Activated CD4-positive, alpha-beta T cell treated with anti-CD3 and anti-CD28 coated beads for 4 hours (primary cell): ENCODE data around the gene MPST.

Experiments used
- DNase-seq, 2 donors: peaks; one replicate each; pipeline ENCODE4 v3.0.0-alpha.2; 2020

MPST gene

DNA sequence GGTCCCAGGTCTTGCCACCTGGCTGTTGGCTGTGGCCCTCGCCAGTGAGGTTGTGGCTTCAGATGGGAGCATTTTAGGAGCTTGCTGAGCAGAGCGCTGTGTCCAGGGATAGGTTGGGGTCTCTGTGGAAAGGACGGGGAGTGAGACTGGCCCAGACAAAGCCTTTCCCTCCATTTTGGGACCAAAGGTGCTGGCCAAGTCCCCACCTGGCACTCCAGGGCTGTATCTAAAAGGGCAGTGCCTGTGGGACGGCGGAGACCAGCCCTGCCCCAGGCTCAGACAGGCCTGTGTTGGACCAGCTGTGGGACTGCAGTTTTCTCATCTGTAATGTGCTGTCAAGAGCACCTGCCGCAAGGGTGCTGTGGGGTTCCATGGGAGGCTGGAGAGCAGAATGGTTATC is 27.0 kb downstream of the MPST start:
- DNase-seq, result no peak

DNA sequence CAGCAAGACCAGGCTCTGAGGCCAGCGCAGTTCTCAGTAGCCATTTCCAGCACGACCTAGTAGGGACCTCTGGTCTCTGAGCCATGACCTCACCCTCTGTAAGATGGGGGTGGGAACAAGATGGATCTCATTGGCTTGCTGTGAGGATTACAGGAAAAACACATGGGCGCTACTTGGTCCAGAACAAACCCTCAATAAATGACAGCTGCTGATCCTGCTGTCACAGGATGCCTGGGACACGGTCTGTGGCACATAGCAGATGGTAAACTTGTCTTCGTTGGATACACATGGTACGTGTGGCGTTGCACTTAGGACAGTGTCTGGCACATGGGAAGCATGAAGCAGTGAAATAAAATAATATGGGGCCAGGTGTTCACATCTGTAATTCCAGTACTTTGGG is 27.5 kb downstream of the MPST start:
- no peak for DNase-seq

DNA sequence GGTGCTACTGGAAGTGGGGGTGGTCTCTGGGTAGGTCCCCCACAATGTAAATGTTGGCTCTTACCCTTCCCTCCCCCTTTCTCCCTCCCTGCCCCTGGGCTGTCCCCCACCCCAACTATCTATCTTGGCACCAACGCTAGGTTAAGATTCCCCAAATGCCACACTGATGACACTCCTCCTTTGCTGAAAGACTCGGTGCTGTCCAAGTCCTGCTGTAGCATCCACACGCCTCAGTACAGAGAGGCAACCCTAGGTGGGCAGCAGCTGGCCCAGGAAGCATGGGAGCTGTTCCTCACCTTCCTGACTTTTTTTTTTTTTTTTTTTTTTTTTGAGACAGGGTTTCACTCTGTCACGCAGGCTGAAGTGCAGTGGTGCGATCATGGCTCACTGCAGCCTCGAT is 28.6 kb downstream of the MPST start:
- no peak for DNase-seq

DNA sequence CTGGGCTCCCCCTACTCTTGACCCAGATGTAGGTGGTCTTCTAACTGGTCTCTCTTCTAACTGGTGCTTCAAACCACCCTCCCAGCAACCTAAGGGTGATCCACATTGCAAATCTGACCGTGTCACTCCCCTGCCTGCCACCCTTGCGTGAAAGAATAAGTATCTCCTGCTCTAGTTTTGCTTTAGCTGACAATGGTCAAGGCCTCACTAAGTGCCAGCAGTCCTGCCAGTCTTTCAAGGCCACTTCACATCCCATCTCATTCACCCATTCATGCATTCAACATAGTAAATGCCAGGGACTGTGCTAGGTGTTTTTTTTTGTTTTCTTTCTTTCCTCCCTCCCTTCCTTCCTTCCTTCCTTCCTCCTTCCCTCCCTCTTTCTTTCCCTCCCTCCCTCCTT is 29.7 kb downstream of the MPST start:
- DNase-seq, result no peak

DNA sequence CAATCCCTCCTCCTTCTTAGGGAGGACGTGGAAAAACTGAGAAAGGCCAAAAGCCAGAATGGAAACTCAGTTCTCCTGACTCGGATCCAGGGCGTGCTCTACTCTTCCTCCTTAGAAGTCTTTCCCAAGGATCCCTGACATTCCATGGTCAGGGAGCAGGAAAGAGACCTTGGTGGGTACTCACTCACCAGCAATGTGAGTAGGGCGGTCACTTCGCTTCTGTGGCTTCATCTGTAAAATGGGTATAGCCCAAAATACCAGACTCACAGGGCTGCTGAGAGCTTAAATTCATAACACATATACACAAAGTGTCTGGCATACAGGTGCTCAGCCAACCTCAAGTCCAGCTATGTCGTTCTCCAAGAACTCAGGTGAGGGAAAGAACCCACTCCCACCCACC is 31.4 kb downstream of the MPST start:
- DNase-seq, result no peak

DNA sequence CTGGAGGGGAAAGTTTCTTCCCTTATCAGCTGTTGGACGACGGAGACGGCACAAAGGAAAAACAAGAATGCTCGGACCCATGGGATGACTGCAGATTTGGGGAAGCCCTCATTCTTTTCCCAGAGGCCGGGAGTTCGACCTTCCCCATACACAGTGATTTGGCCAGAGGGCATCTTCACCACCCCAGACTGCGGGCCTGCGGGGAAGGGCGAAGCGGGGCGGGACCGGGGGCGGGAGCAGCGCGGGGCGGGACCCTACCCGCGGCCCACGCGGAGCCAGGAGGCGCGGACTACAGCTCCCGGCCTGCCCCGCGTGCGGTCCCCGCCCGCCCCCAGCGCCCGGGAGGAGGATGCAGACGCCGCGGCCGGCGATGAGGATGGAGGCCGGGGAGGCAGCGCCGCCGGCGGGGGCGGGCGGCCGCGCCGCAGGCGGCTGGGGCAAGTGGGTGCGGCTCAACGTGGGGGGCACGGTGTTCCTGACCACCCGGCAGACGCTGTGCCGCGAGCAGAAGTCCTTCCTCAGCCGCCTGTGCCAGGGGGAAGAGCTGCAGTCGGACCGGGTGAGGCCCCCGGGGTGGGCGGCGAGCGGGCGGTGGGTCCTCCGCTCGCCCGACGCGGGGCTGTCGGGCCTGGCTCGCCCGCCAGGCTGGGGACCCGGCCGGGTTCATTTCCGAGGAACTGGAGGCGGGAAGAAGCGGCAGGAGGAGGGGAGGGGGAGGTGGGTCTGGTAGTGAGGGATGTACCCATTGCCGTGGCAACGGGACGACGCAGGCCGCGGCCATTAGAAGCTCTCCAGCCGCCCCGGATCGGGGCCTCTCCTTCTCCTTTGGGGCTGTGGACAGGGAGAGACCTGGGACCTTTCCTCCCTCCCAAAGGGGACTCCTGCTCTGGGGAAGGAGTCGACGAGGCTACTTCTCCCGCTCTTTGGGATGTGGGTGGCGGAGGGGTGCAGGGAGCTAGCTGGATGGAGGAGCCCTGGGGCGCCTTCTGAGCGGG is 32.1 kb downstream of the MPST start, which contains the start of gene KCTD17:
Gene KCTD17, plus strand, starts transcription at position 352 of the 995 bp plus-strand sequence. Its CDS starts 19 bp downstream, at position 371.
- DNase-seq, result peak; percentile 76 to 78

DNA sequence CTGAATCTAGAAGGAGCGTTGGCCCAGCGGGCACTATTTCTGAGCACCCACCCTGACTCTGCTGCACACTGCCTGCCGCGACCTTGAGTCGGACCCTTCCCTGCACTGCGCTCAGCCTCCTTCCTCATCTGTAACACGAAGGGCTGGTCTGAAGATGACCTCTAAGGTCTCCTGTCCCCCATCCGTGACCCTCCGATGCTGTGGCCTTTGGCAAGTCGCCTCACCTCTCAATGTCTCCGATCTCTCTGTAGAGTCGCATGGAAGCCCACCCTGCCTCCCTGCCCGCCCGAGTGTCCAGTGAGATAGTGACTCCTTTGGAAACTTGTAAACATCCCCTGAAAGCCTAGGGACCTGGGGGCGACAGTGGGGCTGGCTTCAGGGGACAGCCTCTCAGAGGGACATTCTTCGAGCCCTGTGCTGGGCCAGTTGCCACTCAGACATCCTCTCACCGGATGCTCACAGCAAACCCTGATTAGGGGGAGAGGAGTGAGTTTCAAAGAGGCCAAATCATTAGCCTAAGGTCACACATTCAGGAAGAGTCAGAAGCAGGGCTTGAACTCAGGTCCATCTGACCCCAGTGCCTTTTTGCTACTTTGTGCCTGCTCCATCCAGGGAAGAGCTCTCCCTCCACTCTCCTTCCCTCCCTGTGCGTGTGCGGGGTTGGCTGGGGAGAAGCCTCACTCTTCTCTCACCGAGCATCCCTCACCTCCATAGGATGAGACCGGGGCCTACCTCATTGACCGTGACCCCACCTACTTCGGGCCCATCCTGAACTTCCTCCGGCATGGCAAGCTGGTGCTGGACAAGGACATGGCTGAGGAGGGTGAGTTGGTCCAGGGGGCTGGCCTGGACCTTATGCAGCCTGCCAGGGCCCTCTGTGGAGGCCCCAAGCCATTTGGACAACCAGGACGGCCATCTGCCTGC is 33.1 kb downstream of the MPST start:
- no peak for DNase-seq

DNA sequence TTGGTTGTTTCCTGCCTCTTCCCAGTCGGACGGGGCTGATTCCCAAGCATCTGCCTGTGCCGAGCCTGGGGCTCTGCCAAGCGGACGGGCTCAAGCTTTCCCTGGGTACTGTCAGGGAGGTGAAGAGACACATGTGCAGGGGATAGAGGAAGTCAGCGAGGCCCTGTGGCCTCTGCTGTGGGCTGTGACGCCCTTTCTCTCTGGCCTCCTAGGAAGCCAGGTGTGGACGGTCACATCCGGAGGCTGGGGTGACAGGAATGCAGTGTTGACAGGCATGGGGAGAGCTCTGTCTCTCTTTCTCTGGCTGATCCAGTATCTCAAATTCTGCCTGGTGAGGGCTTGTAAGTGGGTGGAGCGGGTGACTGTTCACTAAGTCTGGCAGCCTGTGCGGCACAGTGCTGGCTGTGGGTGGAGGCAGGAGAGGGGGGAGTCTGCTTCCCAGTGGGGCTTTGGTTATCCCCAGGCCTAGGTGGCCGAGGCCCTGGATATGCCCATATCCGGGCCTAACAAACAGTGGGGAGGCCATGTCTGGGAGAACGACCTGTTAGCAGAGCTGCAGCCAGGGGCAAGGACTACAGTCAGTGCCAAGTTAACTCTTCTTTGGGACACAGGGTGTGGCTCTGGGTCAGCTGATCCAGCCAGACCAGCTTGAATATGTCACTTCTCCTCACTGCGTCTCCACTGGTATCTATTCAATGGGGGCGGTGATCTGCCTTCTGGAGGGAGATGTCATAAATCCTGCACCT is 33.9 kb downstream of the MPST start:
- DNase-seq, result no peak

DNA sequence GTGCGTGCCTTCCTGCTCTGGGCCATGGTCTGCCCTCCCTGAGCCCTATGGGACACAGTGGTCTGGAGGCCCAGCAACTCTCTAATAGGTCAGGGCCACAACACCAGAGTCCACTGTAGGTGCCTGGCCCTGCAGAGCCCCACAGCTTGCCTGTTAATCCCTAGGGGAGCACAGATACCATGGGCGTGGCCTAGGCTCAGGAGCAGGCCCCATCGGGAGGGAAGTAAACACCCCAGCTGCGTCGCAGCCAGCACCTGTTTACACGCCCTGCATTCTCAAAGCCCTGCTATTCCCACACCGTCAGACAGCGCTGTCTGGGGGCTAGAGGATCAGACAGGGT is 34.5 kb downstream of the MPST start:
- no peak for DNase-seq

DNA sequence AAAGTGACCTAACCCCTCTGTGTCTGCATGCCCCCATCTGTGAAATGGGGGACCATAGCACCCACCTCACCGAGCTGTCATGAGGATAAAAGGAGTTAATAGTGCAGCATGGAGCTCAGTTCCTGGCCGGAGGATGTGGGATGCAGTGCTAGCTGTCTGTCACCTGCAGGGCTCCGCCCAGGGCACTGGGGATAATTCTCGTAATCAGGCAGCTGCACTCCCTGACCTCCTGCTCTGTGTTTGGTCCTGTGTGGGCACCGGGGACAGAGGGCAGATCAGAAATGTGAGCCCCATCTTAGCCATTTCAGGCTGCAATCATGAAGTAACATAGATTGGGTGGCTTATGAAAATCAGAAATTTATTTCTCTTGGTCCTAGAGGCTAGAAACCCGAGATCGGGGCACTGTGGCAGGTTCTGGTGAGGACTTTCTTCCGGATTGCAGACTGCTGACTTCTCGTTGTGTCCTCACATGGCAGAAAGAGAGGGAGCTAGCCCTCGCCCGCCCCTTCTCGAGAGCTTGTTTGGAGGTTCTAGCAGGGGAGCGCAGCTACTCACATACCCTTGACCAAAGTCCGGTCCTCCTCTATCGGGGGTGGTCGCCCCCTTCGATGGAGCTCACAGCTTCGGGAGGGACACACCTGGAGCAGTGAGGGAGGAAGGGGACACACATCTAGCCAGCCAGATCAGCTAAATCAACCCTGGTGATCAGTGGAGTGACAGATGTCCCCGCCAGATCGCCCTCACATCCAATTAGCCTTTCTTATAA is 35.2 kb downstream of the MPST start:
- DNase-seq, result no peak

DNA sequence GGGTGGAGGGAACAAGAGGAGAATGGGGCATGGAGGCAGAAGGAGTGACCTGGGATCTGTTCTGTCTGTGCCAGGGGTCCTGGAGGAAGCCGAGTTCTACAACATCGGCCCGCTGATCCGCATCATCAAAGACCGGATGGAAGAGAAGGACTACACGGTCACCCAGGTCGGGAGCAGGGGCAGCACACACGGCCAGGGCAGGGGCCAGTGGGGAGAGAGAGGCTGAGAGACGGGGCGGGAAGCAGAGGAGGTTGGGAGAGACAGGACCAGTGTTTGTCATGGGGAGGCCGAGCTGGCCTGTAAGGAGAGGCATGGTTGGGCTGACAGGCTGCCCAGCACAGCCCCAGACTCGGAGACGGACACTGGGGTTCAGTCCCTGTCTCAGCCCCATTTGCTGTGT is 36.7 kb downstream of the MPST start:
- DNase-seq, result no peak

DNA sequence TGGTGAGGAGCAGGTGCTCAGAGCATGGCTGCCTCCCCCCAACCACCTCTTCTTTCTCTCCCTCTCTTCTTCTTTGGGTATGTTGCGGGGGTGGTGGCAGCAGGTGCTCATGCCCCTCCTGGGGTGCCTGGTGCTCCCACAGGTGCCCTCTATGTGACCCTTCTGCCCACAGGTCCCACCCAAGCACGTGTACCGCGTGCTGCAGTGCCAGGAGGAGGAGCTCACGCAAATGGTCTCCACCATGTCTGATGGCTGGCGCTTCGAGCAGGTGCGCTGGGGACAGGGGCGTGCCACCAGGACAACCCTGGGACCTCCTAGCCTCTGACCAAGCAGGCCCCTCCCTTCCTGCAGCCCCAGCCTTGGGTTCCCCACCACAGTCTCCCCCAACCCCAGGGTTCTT is 37.7 kb downstream of the MPST start:
- DNase-seq, result no peak

DNA sequence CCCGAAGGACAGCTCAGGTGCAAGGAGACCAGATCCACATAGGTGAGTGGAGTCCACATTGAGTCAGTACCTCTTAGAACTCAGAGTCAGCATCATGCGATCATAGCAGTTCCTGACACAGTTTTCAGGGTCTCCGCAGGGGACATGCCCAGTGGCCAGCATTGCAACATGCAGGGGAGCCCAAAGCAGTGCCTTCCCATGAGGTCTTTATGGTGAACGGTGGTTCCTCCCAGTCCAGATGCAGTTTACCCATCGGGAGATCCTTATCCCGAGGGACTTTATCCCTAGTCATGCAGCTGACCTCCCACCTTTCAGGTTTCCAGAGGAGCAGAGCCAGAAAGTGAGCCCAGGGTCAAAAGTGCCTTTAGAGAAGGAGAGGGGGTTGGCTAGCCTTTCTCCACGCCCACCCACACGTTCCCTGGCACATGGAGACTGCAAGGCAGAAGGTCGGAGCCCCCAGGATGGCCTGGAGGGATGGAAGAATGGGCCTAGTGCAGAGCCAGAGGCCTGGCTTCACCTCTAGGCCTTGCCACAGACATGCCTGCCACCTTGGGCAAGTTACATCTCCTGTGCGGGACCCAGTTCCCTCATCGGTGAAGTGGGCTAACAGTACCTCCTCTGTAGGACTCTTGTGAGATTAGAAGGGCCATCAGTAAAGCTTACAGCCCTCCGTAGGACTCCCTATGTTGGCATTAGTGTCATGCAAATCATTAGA is 38.4 kb downstream of the MPST start:
- DNase-seq, result no peak

DNA sequence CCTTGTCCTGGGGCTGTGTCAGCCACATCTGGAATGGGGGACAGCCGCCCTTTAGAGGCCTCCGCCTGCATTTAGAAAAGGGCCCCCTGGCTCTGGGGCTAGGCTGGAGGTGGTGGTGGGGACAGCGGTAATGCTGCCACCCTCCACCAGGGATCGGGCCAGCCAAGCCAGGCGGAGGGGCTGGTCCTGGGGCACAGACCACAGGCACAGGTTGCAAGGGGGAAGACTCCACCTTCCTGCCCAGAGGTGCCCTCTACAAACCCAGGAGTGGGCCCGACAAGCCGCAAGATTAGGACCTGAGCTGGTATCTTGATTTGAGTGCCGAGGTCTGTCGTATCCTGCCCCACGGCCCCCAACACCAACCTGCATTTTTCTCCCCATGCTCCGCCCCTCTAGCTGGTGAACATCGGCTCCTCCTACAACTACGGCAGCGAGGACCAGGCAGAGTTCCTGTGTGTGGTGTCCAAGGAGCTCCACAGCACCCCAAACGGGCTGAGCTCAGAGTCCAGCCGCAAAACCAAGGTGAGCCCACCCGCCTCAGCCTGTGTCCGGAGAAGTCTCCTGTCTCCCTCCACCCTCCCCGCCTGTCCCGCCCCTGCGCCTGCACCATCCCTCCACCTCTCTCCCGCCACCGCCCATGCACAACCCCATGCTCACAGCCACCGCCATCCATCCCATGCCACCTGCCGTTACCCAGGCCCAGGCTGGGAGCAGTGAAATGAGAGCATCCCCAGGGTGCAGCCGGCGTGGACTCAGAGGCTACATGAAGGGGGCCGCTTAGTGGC is 39.6 kb downstream of the MPST start:
- no peak for DNase-seq

DNA sequence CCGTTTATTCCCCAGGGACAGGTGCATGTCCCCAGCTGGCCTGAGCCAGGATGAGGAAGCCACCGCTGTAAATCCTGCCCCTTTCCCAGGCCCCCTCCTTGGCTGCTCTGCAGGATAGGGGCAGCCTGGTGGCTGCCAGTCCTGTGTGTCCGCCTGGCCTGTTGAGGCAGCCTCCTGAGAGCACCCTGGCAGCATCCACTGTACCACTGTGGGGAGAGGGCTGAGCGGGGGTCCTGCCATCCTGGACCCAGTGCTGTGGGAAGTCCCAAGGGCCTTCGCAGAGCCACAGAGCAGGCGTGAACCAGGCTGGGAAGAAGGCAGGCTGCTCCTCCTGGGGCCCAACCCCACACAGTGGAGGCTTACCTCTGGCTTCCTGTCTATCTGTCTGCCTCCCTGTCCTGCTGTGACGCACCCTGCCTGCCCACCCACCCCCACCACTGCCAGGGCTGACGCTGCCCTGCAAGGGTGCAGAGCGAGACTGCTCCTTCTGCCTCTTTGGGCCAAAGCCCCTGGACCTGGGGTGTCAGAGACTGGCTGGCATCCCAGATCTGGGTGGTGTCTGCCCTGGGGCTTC is 40.4 kb downstream of the MPST start:
- DNase-seq, result no peak

DNA sequence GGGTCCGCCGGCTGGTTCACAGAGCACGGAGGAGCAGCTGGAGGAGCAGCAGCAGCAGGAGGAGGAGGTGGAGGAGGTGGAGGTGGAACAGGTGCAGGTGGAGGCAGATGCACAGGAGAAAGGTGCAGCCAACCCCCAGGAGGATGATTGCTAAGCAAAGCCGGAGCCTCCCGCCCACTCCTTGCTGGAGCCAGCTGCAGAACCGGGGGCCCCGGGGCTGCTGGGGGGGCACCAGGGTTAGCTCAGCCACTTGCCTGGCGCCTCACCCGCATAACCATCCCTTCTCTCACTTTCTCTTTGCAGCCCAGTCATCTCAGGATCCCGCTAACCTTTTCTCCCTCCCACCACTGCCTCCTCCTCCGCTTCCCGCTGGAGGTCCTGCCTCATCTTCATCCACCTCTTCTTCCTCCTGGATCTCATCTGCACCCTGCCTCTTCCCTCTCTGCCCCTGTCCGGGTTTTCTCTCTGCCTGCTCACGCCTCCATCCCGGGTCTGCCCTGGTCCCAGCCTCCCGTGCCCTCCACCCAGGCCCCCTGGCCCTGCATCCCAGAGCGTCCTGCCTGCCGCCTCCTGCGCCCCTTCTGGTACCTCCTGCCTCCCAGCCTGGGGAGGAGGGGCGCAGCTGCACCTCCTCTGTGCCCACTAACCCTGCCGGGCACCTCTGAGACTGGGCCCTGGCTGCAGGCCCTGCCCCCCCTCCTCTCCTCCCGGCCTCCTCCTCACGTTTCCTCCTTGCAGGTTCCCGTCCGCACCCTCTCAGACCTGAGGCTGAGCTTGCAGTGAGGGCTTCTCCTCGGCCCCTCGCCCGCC is 41.5 kb downstream of the MPST start:
- DNase-seq, result no peak

DNA sequence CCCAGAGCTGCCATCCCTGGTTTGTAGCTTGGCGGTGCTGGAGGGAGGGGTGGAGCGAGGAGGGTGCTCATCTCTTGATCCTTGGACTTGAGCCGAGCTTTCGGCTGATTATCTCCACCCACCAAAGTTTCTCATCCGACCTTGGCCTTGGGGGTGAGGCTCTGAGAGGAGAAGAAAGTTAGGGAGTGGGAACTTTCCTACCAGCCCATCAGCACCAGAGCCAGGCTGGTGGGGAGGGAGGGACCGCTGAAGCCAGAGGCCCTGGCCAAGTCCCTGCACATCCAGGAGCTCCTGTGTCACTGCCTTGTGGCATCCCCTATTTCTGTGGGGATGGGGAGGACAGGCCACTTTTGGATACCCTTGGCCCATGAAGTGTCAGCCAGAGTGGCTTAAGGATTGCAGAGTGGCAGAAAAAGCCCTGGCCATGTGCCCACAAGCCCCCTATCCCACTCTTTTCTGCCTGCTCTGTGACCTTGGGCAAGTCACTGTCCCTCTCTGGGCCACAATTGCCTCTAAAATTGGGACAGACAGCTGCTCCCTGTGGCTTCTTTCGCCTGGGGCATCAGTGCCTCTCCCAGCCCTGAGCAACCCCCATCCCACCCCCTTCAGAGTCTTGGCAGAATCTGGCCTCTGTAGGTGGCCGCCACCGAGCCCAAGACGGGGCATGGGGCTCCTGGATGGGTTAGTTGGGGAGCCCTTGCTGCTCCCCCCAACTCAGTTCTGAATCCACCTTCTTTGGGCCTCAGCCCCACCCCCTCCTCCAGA is 42.3 kb downstream of the MPST start:
- no peak for DNase-seq

DNA sequence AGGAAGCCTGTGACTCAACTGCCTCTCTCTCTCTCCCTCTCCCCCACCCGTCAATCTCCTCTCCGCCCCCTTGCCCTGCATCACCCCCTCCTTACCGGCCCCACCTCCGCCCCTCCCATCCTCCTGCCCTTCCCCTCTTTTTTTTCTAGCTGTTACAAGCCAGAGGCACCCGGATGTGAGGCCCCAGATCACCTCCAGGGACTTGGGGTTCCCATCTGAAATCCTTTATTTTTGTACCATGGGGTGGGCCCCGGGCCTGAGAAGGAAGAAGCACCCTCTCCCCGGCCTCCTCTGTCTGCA is 42.8 kb downstream of the MPST start:
- DNase-seq, result no peak
